M059J (cell line): ENCODE results near the gene TIPARP. TPM values are rescaled to one million over a fixed set of nuclear protein-coding genes. Genes with fewer than 3 reads are reported as not detected.

Source experiments
- DNase-seq: peaks from one replicate; pipeline ENCODE4 v3.0.0-alpha.2; 2012; ENCODE audit warnings: low read depth
- total RNA-seq: library from RNA; depleted of rRNA; stranded (reverse); fragments of >200 nt; shearing (Covaris generic); gene quantifications from 2 replicates; pipeline ENCODE4 v1.2.3, GENCODE V29; 2014; rRNA removed

Gene TIPARP
- 89.0 and 110 TPM in 2 replicates for total RNA-seq

GRCh38 chr3:156674046-156674910, at the start of gene TIPARP:
Gene TIPARP (plus strand): TSS chr3:156674590. CDS start chr3:156677698, 3,108 bp downstream.
- DNase-seq, result peak; percentile 99

- peak; percentile 84 for DNase-seq
Observed at GRCh38 chr3:156626104-156626503, 48.3 kb upstream of the TIPARP start.

- no peak for DNase-seq
Observed at GRCh38 chr3:156627946-156628569, 46.3 kb upstream of the TIPARP start.

- DNase-seq, result no peak
Observed at GRCh38 chr3:156628836-156629618, 45.4 kb upstream of the TIPARP start.

GRCh38 chr3:156630081-156630772, 44.2 kb upstream of the TIPARP start:
- DNase-seq, result peak; percentile 88

GRCh38 chr3:156630773-156631093, 43.7 kb upstream of the TIPARP start:
- peak; percentile 81 for DNase-seq

GRCh38 chr3:156631323-156631722, 43.1 kb upstream of the TIPARP start:
- no peak for DNase-seq

GRCh38 chr3:156632601-156633000, 41.8 kb upstream of the TIPARP start:
- no peak for DNase-seq

- no peak for DNase-seq
Observed at GRCh38 chr3:156633335-156633734, 41.1 kb upstream of the TIPARP start.

- DNase-seq, result no peak
Observed at GRCh38 chr3:156635034-156635433, 39.4 kb upstream of the TIPARP start.

- no peak for DNase-seq
Observed at GRCh38 chr3:156635973-156636372, 38.4 kb upstream of the TIPARP start.

- peak; percentile 53 for DNase-seq
Observed at GRCh38 chr3:156637480-156638022, 36.8 kb upstream of the TIPARP start.

- DNase-seq, result no peak
Observed at GRCh38 chr3:156638271-156638670, 36.1 kb upstream of the TIPARP start.

GRCh38 chr3:156639414-156640023, 34.9 kb upstream of the TIPARP start:
- DNase-seq, result no peak

GRCh38 chr3:156641618-156641975, 32.8 kb upstream of the TIPARP start:
- no peak for DNase-seq

- no peak for DNase-seq
Observed at GRCh38 chr3:156642750-156643728, 31.4 kb upstream of the TIPARP start.

- DNase-seq, result no peak
Observed at GRCh38 chr3:156643729-156644389, 30.5 kb upstream of the TIPARP start.

- no peak for DNase-seq
Observed at GRCh38 chr3:156644958-156645357, 29.4 kb upstream of the TIPARP start.

GRCh38 chr3:156646958-156647357, 27.4 kb upstream of the TIPARP start:
- no peak for DNase-seq
